Stimulated activated CD4-positive, alpha-beta T cell treated with anti-CD3 and anti-CD28 coated beads, Interleukin-4, amount 100 ng/mL, for 4 hours (primary cell): ENCODE measurements around the gene WDR59.
"Not testable (repeated sequence)": the region's sequence is repeated elsewhere in the genome, so short reads cannot be mapped to it uniquely, and the experiment has no call there.

Experiments
- DNase-seq, 2 experiments: peaks; one replicate each; pipeline ENCODE4 v3.0.0-alpha.2; 2020

Gene WDR59

GRCh38 chr16:74847202-74847601 lies 137.7 kb downstream of the WDR59 start:
- DNase-seq: no peak

DNA sequence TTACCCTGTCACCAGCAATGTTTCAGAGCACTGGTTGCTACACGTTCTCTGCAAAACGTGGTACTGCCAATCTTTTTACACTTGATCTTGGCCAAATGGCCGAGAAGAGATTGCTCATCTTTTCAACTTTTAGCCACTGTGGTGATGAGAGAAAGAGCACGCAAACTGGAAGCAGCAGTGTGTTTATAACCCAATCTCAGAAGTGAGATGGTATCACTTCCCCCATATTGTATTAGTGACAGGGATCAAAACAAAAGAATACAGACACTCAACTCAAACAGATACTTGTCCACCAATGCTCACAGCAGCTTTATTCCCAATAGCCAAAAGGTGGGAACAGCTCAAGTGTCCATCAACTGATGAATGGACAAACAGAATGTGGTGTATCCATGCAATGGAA lies 138.2 kb downstream of the WDR59 start:
- no peak for DNase-seq

- no peak for DNase-seq
These were observed 140.6 kb downstream of the WDR59 start for GRCh38 chr16:74844041-74844980.

DNA sequence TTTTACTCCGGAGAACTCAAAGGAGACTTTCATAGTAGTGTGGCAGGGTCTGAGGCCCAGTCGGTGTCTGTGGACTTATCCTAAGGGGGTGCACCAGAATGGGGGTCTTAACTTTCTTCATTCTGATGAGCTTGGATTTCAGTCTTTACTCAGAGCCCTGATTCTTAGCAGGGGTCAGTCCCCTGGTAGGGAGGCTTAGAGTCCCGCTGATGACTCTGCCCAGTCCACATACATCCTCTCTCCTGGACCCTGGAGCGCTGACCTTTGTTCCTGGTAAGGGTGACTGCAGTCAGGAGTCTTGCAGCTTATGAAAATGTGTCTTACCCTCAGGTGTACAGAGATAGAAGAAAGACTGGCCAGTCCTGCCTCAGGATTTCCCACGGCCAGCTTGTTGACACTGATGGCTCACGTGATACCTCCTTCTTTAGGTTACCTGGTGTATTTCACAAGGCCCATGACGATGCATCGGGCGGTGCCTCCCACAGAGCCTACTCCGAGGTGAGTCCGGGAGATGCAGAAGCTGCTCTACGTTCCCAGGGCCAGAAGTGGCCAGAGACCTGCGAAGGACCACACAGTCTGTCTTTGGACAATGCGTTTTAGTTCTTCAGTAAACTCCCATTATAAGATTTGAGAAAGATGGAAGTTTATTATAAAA lies 141.4 kb downstream of the WDR59 start:
- not testable (repeated sequence) for DNase-seq

- DNase-seq: no peak
These were observed 142.5 kb downstream of the WDR59 start for GRCh38 chr16:74842413-74842812.

DNA sequence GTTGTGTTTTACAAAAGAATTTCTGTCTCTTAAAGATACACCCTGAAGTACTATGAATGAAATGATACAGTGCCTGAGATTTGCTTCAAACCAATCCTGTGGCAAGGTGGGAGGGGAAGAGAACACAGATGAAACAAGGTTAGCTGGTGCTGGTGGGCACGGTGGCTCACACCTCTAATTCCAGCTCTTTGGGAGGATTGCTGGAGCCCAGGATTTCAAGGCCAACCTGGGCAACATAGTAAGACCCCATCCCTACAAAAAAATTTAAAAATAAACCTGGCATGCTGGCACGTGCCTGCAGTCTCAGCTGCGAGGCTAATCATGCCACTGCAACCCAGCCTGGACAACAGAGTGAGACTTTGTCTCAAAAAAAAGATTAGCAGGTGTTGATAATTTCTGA lies 143.0 kb downstream of the WDR59 start:
- DNase-seq: no peak

- DNase-seq: no peak
These were observed 143.5 kb downstream of the WDR59 start for GRCh38 chr16:74841469-74841868.

GRCh38 chr16:74837056-74837455 lies 147.9 kb downstream of the WDR59 start:
- DNase-seq: no peak

- DNase-seq: no peak
These were observed 148.7 kb downstream of the WDR59 start for GRCh38 chr16:74836111-74836671.

- no peak for DNase-seq
These were observed 152.7 kb downstream of the WDR59 start for GRCh38 chr16:74832228-74832627.

- DNase-seq: no peak
These were observed 153.5 kb downstream of the WDR59 start for GRCh38 chr16:74831467-74831866.

- DNase-seq: no peak
These were observed 154.3 kb downstream of the WDR59 start for GRCh38 chr16:74830648-74831047.

DNA sequence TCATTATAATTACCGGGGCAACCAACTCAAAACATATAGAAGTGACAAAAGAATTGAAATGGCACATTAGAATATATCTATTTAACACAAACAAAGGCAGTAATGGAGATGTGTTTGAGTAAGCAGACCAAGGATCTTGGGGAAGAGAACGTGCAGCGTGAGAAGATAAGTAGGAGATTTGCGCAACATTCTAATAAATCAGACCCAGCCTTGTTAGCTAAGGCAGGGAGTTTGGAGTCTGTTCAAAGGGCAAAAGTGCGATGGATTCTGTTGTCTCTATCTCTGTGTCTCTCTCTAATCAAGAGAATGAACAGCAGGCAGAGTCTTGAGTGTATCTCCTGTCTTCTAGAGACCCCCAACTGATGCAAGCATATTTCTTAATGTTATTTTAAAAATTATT lies 155.3 kb downstream of the WDR59 start:
- no peak for DNase-seq

GRCh38 chr16:74825941-74826340 lies 159.0 kb downstream of the WDR59 start:
- DNase-seq: no peak

DNA sequence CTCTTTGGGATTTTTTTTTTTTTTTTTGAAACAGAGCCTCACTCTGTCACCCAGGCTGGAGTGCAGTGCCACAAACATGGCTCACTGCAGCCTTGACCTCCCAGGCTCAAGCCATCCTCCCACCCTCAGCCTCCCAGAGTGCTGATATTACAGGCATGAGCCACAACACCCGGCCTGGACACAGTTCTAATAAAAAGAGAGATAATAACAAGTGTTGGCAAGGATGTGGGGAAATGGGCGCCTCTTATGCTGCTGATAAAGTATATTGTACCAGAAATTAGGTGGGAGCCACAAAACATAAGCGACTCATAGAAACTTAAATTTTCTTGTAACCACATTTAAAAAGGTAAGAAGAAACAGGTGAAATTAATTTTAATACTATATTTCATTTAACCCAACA lies 159.9 kb downstream of the WDR59 start:
- no peak for DNase-seq
